Measurements from ENCODE around the gene TTYH2. TPM values are rescaled to one million over a fixed set of nuclear protein-coding genes. Genes with fewer than 3 reads are reported as not detected.

Gene TTYH2
- total RNA-seq, 4 donors from 2014 or later, result 5.5 to 7.7 (median 6.3) TPM

DNA sequence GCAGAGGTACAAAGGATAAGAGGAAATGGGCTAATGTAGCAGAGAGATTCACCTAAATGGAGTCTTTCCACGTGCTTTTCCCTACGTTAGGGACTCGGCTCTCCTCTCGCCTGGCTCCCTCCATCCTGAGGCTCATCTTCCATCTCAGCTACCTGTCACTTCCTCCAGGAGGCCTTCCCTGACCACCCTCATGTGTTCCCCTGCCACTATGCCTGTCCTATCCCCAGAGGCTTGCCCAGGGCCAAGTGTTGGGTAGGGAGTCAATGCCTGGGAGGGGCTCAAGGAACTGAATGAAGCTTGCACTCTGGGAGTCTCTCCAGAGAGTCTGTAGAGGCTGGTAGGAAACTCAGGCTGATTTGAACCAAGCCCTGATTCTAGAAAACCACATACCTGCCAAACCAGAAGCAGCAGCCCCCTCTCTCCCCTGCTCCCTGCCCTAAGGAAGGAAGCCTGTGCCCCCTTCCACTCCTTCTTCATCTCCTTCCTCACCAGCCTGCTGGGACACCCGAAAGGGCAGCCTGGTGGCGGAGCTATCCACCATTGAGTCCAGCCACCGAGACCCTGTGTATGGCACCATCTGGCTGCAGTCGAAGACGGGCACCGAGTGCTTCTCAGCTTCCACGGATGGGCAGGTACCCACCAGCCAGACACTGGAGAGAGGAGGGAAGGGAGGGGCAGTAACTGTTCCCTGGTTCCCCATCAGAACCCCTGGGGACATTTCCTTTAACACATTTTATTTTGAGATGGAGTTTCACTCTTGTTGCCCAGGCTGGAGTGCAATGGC, 86.0 kb downstream of the TTYH2 start:
- Histone ChIP-seq H3K9me3 (peaks cover 0 to 3% (median 0%) of the 10 kb centered on the region in 3 donors), H3K4me1 (no peaks in the 10 kb centered on the region), H3K27me3 (peaks cover 47% of the 10 kb centered on the region), H3K4me3 (no peak overlapping the region), H3K27ac (no peak overlapping the region), H3K36me3 (no peaks in the 10 kb centered on the region)
- ATAC-seq, result no peak
- whole genome bisulfite sequencing, 2 donors (ENCODE audit: low coverage in 1 of 2), result 40 to 76% methylated on average over 4 to 6 of the region's 11 CpGs
- TF ChIP-seq POLR2AphosphoS5 (IDR thresholded peaks at IDR 0.05) (no peak), POLR2A (IDR thresholded peaks at IDR 0.05) (no peak), EP300 (IDR thresholded peaks at IDR 0.05) (no peak)
- TF ChIP-seq, protein P1, sequence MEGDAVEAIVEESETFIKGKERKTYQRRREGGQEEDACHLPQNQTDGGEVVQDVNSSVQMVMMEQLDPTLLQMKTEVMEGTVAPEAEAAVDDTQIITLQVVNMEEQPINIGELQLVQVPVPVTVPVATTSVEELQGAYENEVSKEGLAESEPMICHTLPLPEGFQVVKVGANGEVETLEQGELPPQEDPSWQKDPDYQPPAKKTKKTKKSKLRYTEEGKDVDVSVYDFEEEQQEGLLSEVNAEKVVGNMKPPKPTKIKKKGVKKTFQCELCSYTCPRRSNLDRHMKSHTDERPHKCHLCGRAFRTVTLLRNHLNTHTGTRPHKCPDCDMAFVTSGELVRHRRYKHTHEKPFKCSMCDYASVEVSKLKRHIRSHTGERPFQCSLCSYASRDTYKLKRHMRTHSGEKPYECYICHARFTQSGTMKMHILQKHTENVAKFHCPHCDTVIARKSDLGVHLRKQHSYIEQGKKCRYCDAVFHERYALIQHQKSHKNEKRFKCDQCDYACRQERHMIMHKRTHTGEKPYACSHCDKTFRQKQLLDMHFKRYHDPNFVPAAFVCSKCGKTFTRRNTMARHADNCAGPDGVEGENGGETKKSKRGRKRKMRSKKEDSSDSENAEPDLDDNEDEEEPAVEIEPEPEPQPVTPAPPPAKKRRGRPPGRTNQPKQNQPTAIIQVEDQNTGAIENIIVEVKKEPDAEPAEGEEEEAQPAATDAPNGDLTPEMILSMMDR (IDR thresholded peaks at IDR 0.05), result no peak

DNA sequence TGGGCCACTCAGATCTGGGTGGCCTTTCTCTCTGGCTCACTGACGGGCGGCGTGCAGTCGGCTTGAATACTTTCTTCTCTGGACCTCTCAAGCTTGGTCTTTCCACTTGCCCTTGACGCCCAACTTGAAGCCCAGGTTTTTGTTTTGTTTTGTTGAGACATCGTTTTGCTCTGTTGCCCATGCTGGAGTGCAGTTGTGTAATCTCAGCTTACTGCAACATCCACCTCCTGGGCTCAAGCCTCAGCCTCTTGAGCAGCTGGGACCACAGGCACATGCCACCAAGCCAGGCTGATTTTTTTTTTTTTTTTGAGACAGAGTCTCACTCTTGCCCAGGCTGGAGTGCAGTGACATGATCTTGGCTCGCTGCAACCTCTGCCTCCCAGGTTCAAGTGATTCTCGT, 89.9 kb downstream of the TTYH2 start:
- WGBS, 2 donors (ENCODE audit: low coverage in 1 of 2), result 48 to 79% methylated on average over 2 to 4 of the region's 8 CpGs
- Histone ChIP-seq H3K4me3 (no peak overlapping the region), H3K27ac (no peak overlapping the region), H3K9me3 (peaks cover 0 to 18% (median 0%) of the 10 kb centered on the region in 3 donors), H3K36me3 (no peaks in the 10 kb centered on the region), H3K4me1 (no peaks in the 10 kb centered on the region), H3K27me3 (peaks cover 43% of the 10 kb centered on the region)
- ATAC-seq, result no peak
- TF ChIP-seq, protein P1 (IDR thresholded peaks at IDR 0.05), result no peak
- no peak for TF ChIP-seq POLR2AphosphoS5 (IDR thresholded peaks at IDR 0.05)
- TF ChIP-seq POLR2A (IDR thresholded peaks at IDR 0.05), result no peak
- TF ChIP-seq EP300 (IDR thresholded peaks at IDR 0.05), result no peak

DNA sequence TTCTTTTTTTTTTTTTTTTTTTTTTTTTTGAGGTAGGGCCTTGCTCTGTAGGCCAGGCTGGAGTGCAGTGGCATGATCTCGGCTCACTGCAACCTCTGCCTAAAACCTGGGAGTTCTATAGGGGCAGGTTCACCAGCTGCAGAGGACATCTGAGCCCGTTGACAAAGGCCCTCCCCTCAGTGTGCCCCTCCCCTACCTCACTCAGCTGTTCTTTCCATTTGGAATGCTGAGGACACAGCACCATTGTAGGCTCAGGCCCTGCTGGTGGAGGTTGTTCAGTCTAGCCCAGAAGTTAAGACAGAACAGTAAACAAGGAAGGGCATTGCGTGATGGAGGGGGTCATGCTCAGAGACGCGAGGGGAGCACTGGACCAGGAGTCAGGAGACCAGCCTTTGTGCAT, 90.8 kb downstream of the TTYH2 start:
- no peaks in the 10 kb centered on the region for H3K4me1 ChIP-seq
- H3K4me3 ChIP-seq, result no peak overlapping the region
- H3K27me3 ChIP-seq, result peaks cover 39% of the 10 kb centered on the region
- no peaks in the 10 kb centered on the region for H3K36me3 ChIP-seq
- TF ChIP-seq, protein P1 (IDR thresholded peaks at IDR 0.05), result no peak
- no peak for TF ChIP-seq POLR2AphosphoS5 (IDR thresholded peaks at IDR 0.05)
- peaks cover 0 to 18% (median 0%) of the 10 kb centered on the region in 3 donors for H3K9me3 ChIP-seq
- no peak for ATAC-seq
- no peak overlapping the region for H3K27ac ChIP-seq
- WGBS, 2 donors (ENCODE audit: low coverage in 1 of 2), result 81 to 90% methylated on average over 3 to 4 of the region's 5 CpGs

DNA sequence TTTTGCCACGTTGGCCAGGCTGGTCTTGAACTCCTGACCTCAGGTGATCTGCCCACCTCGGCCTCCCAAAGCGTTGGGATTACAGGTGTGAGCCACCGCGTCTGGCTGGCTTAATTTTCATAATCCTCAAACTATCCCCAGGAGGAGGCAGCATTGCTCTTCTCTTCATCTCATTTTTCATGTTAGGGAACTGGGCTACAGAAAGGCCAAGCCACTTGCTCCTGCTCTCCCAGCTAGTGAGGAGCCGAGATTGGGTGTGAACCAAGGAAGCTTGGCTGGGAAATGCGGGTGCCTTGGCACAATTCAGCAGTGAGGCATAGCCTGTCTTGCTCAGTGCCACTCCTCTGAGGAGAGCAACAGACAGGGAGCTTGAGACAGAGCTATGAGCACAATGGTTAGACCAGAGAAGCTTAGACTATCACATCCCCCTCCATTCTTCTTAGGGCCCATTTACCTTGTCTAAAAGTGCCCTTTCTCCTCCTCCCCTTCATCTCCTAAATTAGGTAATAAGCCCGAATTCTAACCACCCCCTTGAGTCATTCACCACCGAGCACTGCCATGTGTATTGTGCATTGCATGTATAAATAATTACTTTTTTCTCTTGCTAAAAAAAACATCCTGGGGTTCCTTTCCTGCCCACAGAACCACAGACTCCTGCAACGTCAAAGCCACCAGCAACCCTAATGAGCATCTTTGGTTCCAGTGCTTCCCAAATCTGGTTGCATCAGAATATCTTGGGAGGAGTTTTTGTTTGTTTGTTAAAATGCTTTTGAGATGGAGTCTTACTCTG, 92.7 kb downstream of the TTYH2 start:
- Histone ChIP-seq H3K27ac (no peak overlapping the region), H3K36me3 (no peaks in the 10 kb centered on the region), H3K9me3 (peaks cover 0 to 18% (median 0%) of the 10 kb centered on the region in 3 donors), H3K27me3 (peaks cover 29% of the 10 kb centered on the region), H3K4me3 (no peak overlapping the region), H3K4me1 (no peaks in the 10 kb centered on the region)
- TF ChIP-seq, protein P1 (IDR thresholded peaks at IDR 0.05), result no peak
- TF ChIP-seq POLR2AphosphoS5 (IDR thresholded peaks at IDR 0.05) (no peak), POLR2A (IDR thresholded peaks at IDR 0.05) (no peak), EP300 (IDR thresholded peaks at IDR 0.05) (no peak)
- 49 to 59% methylated on average over 5 to 7 of the region's 10 CpGs for WGBS, 2 donors (ENCODE audit: low coverage in 1 of 2)
- ATAC-seq, result no peak
